Measurements from ENCODE around the gene BANP.
"Not testable (repeated sequence)": the region's sequence is repeated elsewhere in the genome, so short reads cannot be mapped to it uniquely, and the experiment has no call there.

BANP gene

GRCh38 chr16:87950765-87951551 is at the start of gene BANP (continued):
- no peak for TF ChIP-seq ZNF169 (tag by site-specific recombination; IDR thresholded peaks at IDR 0.05)
- no peak for TF ChIP-seq ZNF138 (tag by site-specific recombination; IDR thresholded peaks at IDR 0.05; ENCODE audit: borderline replicate concordance)
- no peak for TF ChIP-seq ZBTB49 (tag by site-specific recombination; IDR thresholded peaks at IDR 0.05; ENCODE audit: low read depth)
- no peak for TF ChIP-seq ZNF175 (tag by site-specific recombination; IDR thresholded peaks at IDR 0.05)
- TF ChIP-seq ZNF324 (tag by site-specific recombination; IDR thresholded peaks at IDR 0.05): peak; percentile 89
- TF ChIP-seq WT1 (tag by site-specific recombination; IDR thresholded peaks at IDR 0.05): no peak
- TF ChIP-seq, protein P1, sequence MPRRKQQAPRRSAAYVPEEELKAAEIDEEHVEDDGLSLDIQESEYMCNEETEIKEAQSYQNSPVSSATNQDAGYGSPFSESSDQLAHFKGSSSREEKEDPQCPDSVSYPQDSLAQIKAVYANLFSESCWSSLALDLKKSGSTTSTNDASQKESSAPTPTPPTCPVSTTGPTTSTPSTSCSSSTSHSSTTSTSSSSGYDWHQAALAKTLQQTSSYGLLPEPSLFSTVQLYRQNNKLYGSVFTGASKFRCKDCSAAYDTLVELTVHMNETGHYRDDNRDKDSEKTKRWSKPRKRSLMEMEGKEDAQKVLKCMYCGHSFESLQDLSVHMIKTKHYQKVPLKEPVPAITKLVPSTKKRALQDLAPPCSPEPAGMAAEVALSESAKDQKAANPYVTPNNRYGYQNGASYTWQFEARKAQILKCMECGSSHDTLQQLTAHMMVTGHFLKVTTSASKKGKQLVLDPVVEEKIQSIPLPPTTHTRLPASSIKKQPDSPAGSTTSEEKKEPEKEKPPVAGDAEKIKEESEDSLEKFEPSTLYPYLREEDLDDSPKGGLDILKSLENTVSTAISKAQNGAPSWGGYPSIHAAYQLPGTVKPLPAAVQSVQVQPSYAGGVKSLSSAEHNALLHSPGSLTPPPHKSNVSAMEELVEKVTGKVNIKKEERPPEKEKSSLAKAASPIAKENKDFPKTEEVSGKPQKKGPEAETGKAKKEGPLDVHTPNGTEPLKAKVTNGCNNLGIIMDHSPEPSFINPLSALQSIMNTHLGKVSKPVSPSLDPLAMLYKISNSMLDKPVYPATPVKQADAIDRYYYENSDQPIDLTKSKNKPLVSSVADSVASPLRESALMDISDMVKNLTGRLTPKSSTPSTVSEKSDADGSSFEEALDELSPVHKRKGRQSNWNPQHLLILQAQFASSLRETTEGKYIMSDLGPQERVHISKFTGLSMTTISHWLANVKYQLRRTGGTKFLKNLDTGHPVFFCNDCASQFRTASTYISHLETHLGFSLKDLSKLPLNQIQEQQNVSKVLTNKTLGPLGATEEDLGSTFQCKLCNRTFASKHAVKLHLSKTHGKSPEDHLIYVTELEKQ (tag by site-specific recombination; IDR thresholded peaks at IDR 0.05; ENCODE audit: borderline replicate concordance): no peak
- TF ChIP-seq ZNF664 (tag by site-specific recombination; IDR thresholded peaks at IDR 0.05): 0 out of 2 replicates have a peak, but pooled peaks have one; percentile 15
- TF ChIP-seq FEZF1 (tag by site-specific recombination; IDR thresholded peaks at IDR 0.05): no peak; the same call in 1 of the 2 replicates
- TF ChIP-seq ZNF157 (tag by site-specific recombination; IDR thresholded peaks at IDR 0.05): no peak
- no peak for TF ChIP-seq ZNF248 (tag by site-specific recombination; IDR thresholded peaks at IDR 0.05)
- TF ChIP-seq ZNF768 (tag by site-specific recombination; IDR thresholded peaks at IDR 0.05): no peak
- no peak for TF ChIP-seq ZNF558 (tag by site-specific recombination; IDR thresholded peaks at IDR 0.05)
- TF ChIP-seq OVOL3 (tag by site-specific recombination; IDR thresholded peaks at IDR 0.05): no peak
- no peak; the same call in 1 of the 2 replicates for TF ChIP-seq ZNF843 (tag by site-specific recombination; IDR thresholded peaks at IDR 0.05)
- TF ChIP-seq, protein P2, sequence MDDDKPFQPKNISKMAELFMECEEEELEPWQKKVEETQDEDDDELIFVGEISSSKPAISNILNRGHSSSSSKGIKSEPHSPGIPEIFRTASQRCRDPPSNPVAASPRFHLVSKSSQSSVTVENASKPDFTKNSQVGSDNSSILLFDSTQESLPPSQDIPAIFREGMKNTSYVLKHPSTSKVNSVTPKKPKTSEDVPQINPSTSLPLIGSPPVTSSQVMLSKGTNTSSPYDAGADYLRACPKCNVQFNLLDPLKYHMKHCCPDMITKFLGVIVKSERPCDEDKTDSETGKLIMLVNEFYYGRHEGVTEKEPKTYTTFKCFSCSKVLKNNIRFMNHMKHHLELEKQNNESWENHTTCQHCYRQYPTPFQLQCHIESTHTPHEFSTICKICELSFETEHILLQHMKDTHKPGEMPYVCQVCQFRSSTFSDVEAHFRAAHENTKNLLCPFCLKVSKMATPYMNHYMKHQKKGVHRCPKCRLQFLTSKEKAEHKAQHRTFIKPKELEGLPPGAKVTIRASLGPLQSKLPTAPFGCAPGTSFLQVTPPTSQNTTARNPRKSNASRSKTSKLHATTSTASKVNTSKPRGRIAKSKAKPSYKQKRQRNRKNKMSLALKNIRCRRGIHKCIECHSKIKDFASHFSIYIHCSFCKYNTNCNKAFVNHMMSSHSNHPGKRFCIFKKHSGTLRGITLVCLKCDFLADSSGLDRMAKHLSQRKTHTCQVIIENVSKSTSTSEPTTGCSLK (tag by site-specific recombination; IDR thresholded peaks at IDR 0.05): no peak
- no peak for TF ChIP-seq ZNF670 (tag by site-specific recombination; IDR thresholded peaks at IDR 0.05; ENCODE audit: low read depth)
- TF ChIP-seq ZNF24 (tag by site-specific recombination; IDR thresholded peaks at IDR 0.05): peak; percentile 79; the same call in 1 of the 2 replicates
- TF ChIP-seq ZNF354C (tag by site-specific recombination; IDR thresholded peaks at IDR 0.05; ENCODE audit: borderline replicate concordance, low read depth): no peak
- 0 out of 2 replicates have a peak, but pooled peaks have one; percentile 61 for TF ChIP-seq ZNF501 (tag by site-specific recombination; IDR thresholded peaks at IDR 0.05)
- no peak for TF ChIP-seq ZNF707 (tag by site-specific recombination; IDR thresholded peaks at IDR 0.05)
- peak; percentile 66 for TF ChIP-seq ZBTB21 (tag by site-specific recombination; IDR thresholded peaks at IDR 0.05)
- TF ChIP-seq MZF1 (tag by site-specific recombination; IDR thresholded peaks at IDR 0.05; ENCODE audit: borderline replicate concordance): no peak
- no peak for TF ChIP-seq ZNF658 (tag by site-specific recombination; IDR thresholded peaks at IDR 0.05)
- TF ChIP-seq SCRT2 (tag by site-specific recombination; IDR thresholded peaks at IDR 0.05): peak; percentile 83
- TF ChIP-seq KLF8 (tag by site-specific recombination; IDR thresholded peaks at IDR 0.05): peak; percentile 85
- TF ChIP-seq ZSCAN30 (tag by site-specific recombination; IDR thresholded peaks at IDR 0.05): peak; percentile 74
- no peak for TF ChIP-seq ZFP41 (tag by site-specific recombination; IDR thresholded peaks at IDR 0.05; ENCODE audit: borderline replicate concordance)
- TF ChIP-seq ZNF76 (tag by site-specific recombination; IDR thresholded peaks at IDR 0.05; ENCODE audit: borderline replicate concordance, low read depth): peak; percentile 100
- TF ChIP-seq ZNF10 (tag by site-specific recombination; IDR thresholded peaks at IDR 0.05): peak; percentile 66; the same call in 1 of the 2 replicates
- peak; percentile 97 for TF ChIP-seq ZNF660 (tag by site-specific recombination; IDR thresholded peaks at IDR 0.05)
- TF ChIP-seq ZNF433 (tag by site-specific recombination; IDR thresholded peaks at IDR 0.05; ENCODE audit: low read depth): no peak

GRCh38 chr16:87904963-87905362 is 46.3 kb upstream of the BANP start:
- POLR2A ChIA-PET; H3K9me3 ChIP-seq (ENCODE audit: control insufficient read depth, insufficient read depth, low read depth, low read length); H3K4me1 ChIP-seq (ENCODE audit: control insufficient read depth, insufficient read depth, low read length); H3K27ac ChIP-seq (ENCODE audit: extremely low read depth, low read depth, low read length); H3K36me3 ChIP-seq (ENCODE audit: control insufficient read depth in 2 of 2, insufficient read depth in 1 of 2, low read length in 2 of 2); H3K4me3 ChIP-seq (ENCODE audit: low read depth, low read length): not testable (repeated sequence)
- CTCF ChIA-PET: interaction anchor here (1.0 to 1.6 kb wide), 2 partner anchors 34 to 55 kb away, joined by 4 to 5 read pairs; no protein-coding TSS in a partner anchor
